ENCODE results near the gene ZEB2.

ZEB2 gene

GRCh38 chr2:144548088-144548487, 28.2 kb upstream of the ZEB2 start:
- H3K4me1 ChIP-seq (ENCODE audit: low read depth, poor library complexity, severe bottlenecking), result no peaks in the 10 kb centered on the region
- TF ChIP-seq CTCF (conservative IDR thresholded peaks at IDR 0.05; ENCODE audit: low read depth, low read length), result no peak
- H3K79me2 ChIP-seq (ENCODE audit: insufficient read depth, low read depth), result no peaks in the 10 kb centered on the region
- H3K4me3 ChIP-seq (IDR thresholded peaks at IDR 0.05; ENCODE audit: insufficient read depth, low read depth, low read length), result no peak overlapping the region
- H4K20me1 ChIP-seq (ENCODE audit: insufficient read depth), result no peaks in the 10 kb centered on the region
- no peak overlapping the region for H3K27ac ChIP-seq
- no peaks in the 10 kb centered on the region for H3K27me3 ChIP-seq (ENCODE audit: insufficient read depth, low read depth)
- H2AFZ ChIP-seq (ENCODE audit: low read depth), result no peak overlapping the region
- H3K36me3 ChIP-seq (ENCODE audit: insufficient read depth), result no peaks in the 10 kb centered on the region
- H3K4me2 ChIP-seq, result no peak overlapping the region
- H3K9ac ChIP-seq, result no peak overlapping the region

- Histone ChIP-seq H3K4me2 (no peak overlapping the region), H3K4me3 (IDR thresholded peaks at IDR 0.05; ENCODE audit: insufficient read depth, low read depth, low read length) (no peak overlapping the region), H2AFZ (ENCODE audit: low read depth) (no peak overlapping the region), H3K79me2 (ENCODE audit: insufficient read depth, low read depth) (no peaks in the 10 kb centered on the region), H4K20me1 (ENCODE audit: insufficient read depth) (no peaks in the 10 kb centered on the region), H3K4me1 (ENCODE audit: low read depth, poor library complexity, severe bottlenecking) (no peaks in the 10 kb centered on the region), H3K27ac (no peak overlapping the region), H3K36me3 (ENCODE audit: insufficient read depth) (no peaks in the 10 kb centered on the region), H3K27me3 (ENCODE audit: insufficient read depth, low read depth) (no peaks in the 10 kb centered on the region), H3K9ac (no peak overlapping the region)
- TF ChIP-seq CTCF (conservative IDR thresholded peaks at IDR 0.05; ENCODE audit: low read depth, low read length), result no peak
These were observed 27.6 kb upstream of the ZEB2 start for GRCh38 chr2:144547494-144547893.

DNA sequence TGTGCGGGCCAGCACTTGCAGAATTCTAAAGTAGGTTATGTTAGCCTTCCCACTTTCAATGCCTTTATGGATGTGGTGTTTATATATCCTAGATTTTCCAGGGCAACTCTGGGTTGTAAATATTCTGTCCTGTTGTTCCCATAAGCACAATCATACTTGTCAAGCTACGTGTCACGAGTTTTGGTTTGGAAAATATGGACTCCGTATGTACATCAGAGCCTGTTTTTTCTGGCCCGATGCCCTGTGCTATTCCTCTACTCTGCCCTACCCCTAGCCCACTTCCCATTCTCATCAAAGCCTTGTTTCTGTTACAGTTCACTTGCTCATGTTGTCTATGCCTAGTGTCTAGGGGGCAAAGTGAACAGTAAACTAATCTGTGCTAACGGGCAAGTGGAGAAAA, 27.0 kb upstream of the ZEB2 start:
- TF ChIP-seq CTCF (conservative IDR thresholded peaks at IDR 0.05; ENCODE audit: low read depth, low read length), result no peak
- no peak overlapping the region for H2AFZ ChIP-seq (ENCODE audit: low read depth)
- no peaks in the 10 kb centered on the region for H4K20me1 ChIP-seq (ENCODE audit: insufficient read depth)
- no peaks in the 10 kb centered on the region for H3K4me1 ChIP-seq (ENCODE audit: low read depth, poor library complexity, severe bottlenecking)
- H3K79me2 ChIP-seq (ENCODE audit: insufficient read depth, low read depth), result no peaks in the 10 kb centered on the region
- no peaks in the 10 kb centered on the region for H3K27me3 ChIP-seq (ENCODE audit: insufficient read depth, low read depth)
- no peak overlapping the region for H3K4me3 ChIP-seq (IDR thresholded peaks at IDR 0.05; ENCODE audit: insufficient read depth, low read depth, low read length)
- H3K4me2 ChIP-seq, result no peak overlapping the region
- no peak overlapping the region for H3K27ac ChIP-seq
- H3K36me3 ChIP-seq (ENCODE audit: insufficient read depth), result no peaks in the 10 kb centered on the region
- H3K9ac ChIP-seq, result no peak overlapping the region

GRCh38 chr2:144545787-144546186, 25.9 kb upstream of the ZEB2 start:
- Histone ChIP-seq H2AFZ (ENCODE audit: low read depth) (no peak overlapping the region), H3K9ac (no peak overlapping the region), H3K4me1 (ENCODE audit: low read depth, poor library complexity, severe bottlenecking) (no peaks in the 10 kb centered on the region), H4K20me1 (ENCODE audit: insufficient read depth) (no peaks in the 10 kb centered on the region), H3K4me3 (IDR thresholded peaks at IDR 0.05; ENCODE audit: insufficient read depth, low read depth, low read length) (no peak overlapping the region), H3K27me3 (ENCODE audit: insufficient read depth, low read depth) (no peaks in the 10 kb centered on the region), H3K36me3 (ENCODE audit: insufficient read depth) (no peaks in the 10 kb centered on the region), H3K4me2 (no peak overlapping the region), H3K79me2 (ENCODE audit: insufficient read depth, low read depth) (no peaks in the 10 kb centered on the region), H3K27ac (no peak overlapping the region)
- no peak for TF ChIP-seq CTCF (conservative IDR thresholded peaks at IDR 0.05; ENCODE audit: low read depth, low read length)

DNA sequence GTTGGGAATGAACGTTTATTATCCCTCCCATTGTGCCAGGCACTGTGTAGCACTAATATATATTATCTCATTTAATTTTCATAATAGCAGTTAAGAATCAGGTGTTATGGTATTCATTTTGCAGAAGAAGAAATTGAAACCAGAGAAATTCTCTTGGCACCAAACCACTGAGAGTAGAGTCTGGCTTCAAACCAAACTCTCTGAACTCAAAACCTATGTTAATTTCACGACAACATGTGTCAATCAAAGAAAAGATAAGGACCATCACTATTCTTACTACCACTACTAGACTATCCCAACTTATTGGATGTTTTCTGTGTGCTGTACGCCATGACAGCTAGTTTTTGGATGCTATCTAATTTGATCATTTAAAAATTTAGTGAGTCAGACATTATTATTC, 24.1 kb upstream of the ZEB2 start:
- Histone ChIP-seq H3K4me3 (IDR thresholded peaks at IDR 0.05; ENCODE audit: insufficient read depth, low read depth, low read length) (no peak overlapping the region), H3K79me2 (ENCODE audit: insufficient read depth, low read depth) (no peaks in the 10 kb centered on the region), H3K9ac (no peak overlapping the region), H3K4me1 (ENCODE audit: low read depth, poor library complexity, severe bottlenecking) (no peaks in the 10 kb centered on the region), H2AFZ (ENCODE audit: low read depth) (no peak overlapping the region), H3K27ac (no peak overlapping the region), H3K36me3 (ENCODE audit: insufficient read depth) (no peaks in the 10 kb centered on the region), H3K4me2 (no peak overlapping the region), H3K27me3 (ENCODE audit: insufficient read depth, low read depth) (no peaks in the 10 kb centered on the region), H4K20me1 (ENCODE audit: insufficient read depth) (no peaks in the 10 kb centered on the region)
- no peak for TF ChIP-seq CTCF (conservative IDR thresholded peaks at IDR 0.05; ENCODE audit: low read depth, low read length)

Data from KMS-11 (cell line).